GM21528 (cell line): ENCODE measurements around the gene BABAM1.

ENCODE experiments used
- ATAC-seq: cut with Tn5 transposase; IDR thresholded peaks from one replicate; pipeline ENCODE4 v1.9.1; 2021; ENCODE audit warnings: mild to moderate bottlenecking, moderate library complexity; ENCODE audit not compliant: unreplicated experiment, low FRiP score

Gene BABAM1

GRCh38 chr19:17266975-17267788 lies at the start of gene BABAM1:
BABAM1 (plus strand) TSS chr19:17267443; CDS start chr19:17268807, 1,364 bp downstream.
- peak; percentile 92 for ATAC-seq

GRCh38 chr19:17219286-17219685 lies 48.0 kb upstream of the BABAM1 start:
- no peak for ATAC-seq

- no peak for ATAC-seq
These were observed 47.0 kb upstream of the BABAM1 start for GRCh38 chr19:17220207-17220758.

- ATAC-seq, result no peak
These were observed 42.2 kb upstream of the BABAM1 start for GRCh38 chr19:17225053-17225452.

- peak; percentile 77 for ATAC-seq
These were observed 41.0 kb upstream of the BABAM1 start, which contains the start of gene OCEL1 for GRCh38 chr19:17226002-17226933. OCEL1 (plus strand) TSS chr19:17226226; CDS start chr19:17226248, 22 bp downstream.

- ATAC-seq, result no peak
These were observed 39.4 kb upstream of the BABAM1 start for GRCh38 chr19:17227798-17228367.

- no peak for ATAC-seq
These were observed 37.4 kb upstream of the BABAM1 start for GRCh38 chr19:17229890-17230289.

- ATAC-seq, result no peak
These were observed 35.0 kb upstream of the BABAM1 start for GRCh38 chr19:17232258-17232657.

GRCh38 chr19:17234911-17235299 lies 32.3 kb upstream of the BABAM1 start:
- ATAC-seq, result no peak

GRCh38 chr19:17235300-17235970 lies 31.8 kb upstream of the BABAM1 start:
- no peak for ATAC-seq

GRCh38 chr19:17235971-17236777 lies 31.1 kb upstream of the BABAM1 start:
- ATAC-seq, result no peak

- no peak for ATAC-seq
These were observed 30.3 kb upstream of the BABAM1 start for GRCh38 chr19:17236811-17237543.

- ATAC-seq, result no peak
These were observed 29.2 kb upstream of the BABAM1 start for GRCh38 chr19:17237747-17238706.

- no peak for ATAC-seq
These were observed 27.0 kb upstream of the BABAM1 start for GRCh38 chr19:17240062-17240752.

GRCh38 chr19:17240826-17241399 lies 26.3 kb upstream of the BABAM1 start:
- ATAC-seq, result no peak

GRCh38 chr19:17242431-17243208 lies 24.6 kb upstream of the BABAM1 start:
- ATAC-seq, result no peak
